Progenitor cell of endocrine pancreas (in vitro differentiated cells): ENCODE measurements around the gene CPEB3. TPM values are rescaled to one million over a fixed set of nuclear protein-coding genes. Genes with fewer than 3 reads are reported as not detected.

Experiments
- DNase-seq: peaks from one replicate; pipeline ENCODE4 v3.0.0; 2021; ENCODE audit warnings: low spot score; ENCODE audit not compliant: unreplicated experiment
- H3K27ac Mint-ChIP-seq: 2 replicates; pipeline ENCODE4 v1.8.0; 2021; ENCODE audit warnings: mild to moderate bottlenecking, moderate library complexity, mixed read lengths
- H3K27me3 Mint-ChIP-seq: 2 replicates; pipeline ENCODE4 v1.8.0; 2021; ENCODE audit warnings: mixed read lengths
- H3K36me3 Mint-ChIP-seq: 2 replicates; pipeline ENCODE4 v1.8.0; 2022; ENCODE audit warnings: mixed read lengths; ENCODE audit not compliant: insufficient read depth
- H3K4me1 Mint-ChIP-seq: 2 replicates; pipeline ENCODE4 v1.8.0; 2021; ENCODE audit warnings: low read depth, mixed read lengths
- H3K4me3 Mint-ChIP-seq: 2 replicates; pipeline ENCODE4 v1.8.0; 2021; ENCODE audit warnings: low read depth, mild to moderate bottlenecking, moderate library complexity, mixed read lengths
- H3K9me3 Mint-ChIP-seq: 2 replicates; pipeline ENCODE4 v1.8.0; 2021; ENCODE audit warnings: low read depth, mixed read lengths
- total RNA-seq: library from RNA; stranded (reverse); gene quantifications from 2 replicates; pipeline ENCODE4 v1.2.1, GENCODE V29; 2021
- TF ChIP-seq, protein P1 (sequence below): fragments of 200-600 bp; sonication (generic); IDR thresholded peaks from one replicate; pipeline ENCODE4 v1.5.0; 2021; ENCODE audit warnings: antibody characterized with exemption, mild to moderate bottlenecking; ENCODE audit not compliant: unreplicated experiment

Gene CPEB3
- total RNA-seq, 1 donor from 2014 or later, result 2.1 TPM

DNA sequence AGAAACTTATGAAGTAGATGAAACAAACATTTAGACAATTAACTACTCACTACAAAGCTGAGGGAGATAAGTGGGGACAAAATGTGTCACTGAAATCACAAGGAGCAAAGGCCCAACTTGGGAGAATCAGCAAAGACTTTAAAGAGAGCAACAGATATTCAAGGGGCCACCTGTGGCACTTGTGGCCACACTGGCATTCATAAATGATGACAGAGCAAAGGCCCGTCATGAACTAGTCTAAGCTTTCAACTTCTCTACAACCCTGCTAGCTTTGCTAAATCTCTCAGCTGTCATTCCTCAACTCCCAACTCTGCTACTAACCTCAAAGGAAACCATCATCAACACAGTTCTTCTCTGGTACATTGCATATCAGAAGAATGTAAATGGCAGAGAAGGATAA lies 178.4 kb downstream of the CPEB3 start:
- Mint-ChIP-seq H3K4me3 (no peak overlapping the region), H3K27ac (no peak overlapping the region), H3K4me1 (peaks cover 4% of the 10 kb centered on the region), H3K9me3 (no peaks in the 10 kb centered on the region), H3K36me3 (no peaks in the 10 kb centered on the region), H3K27me3 (no peaks in the 10 kb centered on the region)
- TF ChIP-seq, protein P1, sequence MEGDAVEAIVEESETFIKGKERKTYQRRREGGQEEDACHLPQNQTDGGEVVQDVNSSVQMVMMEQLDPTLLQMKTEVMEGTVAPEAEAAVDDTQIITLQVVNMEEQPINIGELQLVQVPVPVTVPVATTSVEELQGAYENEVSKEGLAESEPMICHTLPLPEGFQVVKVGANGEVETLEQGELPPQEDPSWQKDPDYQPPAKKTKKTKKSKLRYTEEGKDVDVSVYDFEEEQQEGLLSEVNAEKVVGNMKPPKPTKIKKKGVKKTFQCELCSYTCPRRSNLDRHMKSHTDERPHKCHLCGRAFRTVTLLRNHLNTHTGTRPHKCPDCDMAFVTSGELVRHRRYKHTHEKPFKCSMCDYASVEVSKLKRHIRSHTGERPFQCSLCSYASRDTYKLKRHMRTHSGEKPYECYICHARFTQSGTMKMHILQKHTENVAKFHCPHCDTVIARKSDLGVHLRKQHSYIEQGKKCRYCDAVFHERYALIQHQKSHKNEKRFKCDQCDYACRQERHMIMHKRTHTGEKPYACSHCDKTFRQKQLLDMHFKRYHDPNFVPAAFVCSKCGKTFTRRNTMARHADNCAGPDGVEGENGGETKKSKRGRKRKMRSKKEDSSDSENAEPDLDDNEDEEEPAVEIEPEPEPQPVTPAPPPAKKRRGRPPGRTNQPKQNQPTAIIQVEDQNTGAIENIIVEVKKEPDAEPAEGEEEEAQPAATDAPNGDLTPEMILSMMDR, result no peak
- DNase-seq, result no peak

DNA sequence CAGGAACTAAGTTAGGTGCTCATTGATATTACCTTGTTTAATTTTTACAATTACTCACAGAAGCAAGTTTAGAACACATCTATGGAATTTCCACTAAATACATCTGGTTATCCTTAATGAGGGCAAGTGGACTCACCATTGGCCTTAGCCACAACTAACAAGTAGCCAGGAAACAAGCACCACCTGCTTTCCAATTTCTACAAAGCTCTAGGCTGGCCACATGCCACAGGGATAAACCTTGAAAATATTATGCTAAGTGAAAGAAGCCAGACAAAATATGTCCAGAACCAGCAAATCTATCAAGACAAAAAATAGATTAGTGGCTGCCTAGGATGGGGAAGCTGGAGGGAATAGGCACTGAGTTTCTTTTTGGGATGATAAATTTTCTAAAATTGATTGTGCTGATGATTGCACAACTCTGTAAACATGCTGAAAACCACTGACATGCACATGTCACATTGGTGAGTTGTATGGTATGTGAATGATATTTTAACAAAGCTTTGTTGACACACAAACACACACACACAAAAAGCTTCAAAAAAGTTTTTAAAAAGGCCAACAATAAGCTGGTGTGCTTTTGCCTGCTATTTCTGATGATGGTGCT lies 179.4 kb downstream of the CPEB3 start:
- no peak overlapping the region for H3K4me3 Mint-ChIP-seq
- no peak for DNase-seq
- H3K27me3 Mint-ChIP-seq, result no peaks in the 10 kb centered on the region
- TF ChIP-seq, protein P1, result no peak
- H3K4me1 Mint-ChIP-seq, result peaks cover 4% of the 10 kb centered on the region
- no peaks in the 10 kb centered on the region for H3K9me3 Mint-ChIP-seq
- H3K27ac Mint-ChIP-seq, result no peak overlapping the region
- H3K36me3 Mint-ChIP-seq, result no peaks in the 10 kb centered on the region

DNA sequence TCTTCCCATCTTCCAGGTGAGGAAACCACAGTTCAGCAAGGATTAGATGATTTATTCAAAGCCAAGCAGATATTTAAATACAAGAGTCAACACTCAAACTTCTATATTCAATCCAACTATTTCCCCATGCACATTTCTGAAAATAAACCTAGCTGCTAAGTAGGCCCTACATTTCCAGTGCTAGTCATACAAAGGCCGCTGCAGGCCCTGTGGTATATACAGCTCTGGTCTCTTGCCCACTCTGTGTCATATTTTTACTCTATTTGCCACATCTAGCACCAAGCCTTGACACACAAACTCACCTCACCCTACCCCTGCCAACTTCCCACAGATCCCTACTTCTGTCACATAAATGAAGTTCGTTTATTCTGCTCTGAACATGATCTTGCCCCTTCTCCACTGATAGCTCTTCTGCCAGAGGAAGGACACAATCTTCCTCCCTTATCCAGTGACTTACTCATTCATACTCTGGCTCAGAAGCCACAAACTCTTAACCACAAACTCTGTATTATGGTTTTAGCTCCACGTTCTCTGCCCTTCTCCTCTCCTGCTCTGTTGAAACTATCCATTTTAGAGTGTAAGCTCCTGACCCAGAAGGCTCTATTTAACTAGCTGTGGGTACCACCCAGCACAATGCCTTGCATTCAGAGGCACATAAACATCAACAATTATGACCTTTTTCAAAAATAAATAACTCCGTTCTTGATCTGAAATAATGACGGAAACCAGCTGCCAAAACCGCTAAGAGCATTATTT lies 180.7 kb downstream of the CPEB3 start:
- Mint-ChIP-seq H3K36me3 (no peaks in the 10 kb centered on the region), H3K4me1 (peaks cover 4% of the 10 kb centered on the region), H3K9me3 (no peaks in the 10 kb centered on the region), H3K4me3 (no peak overlapping the region), H3K27ac (no peak overlapping the region), H3K27me3 (no peaks in the 10 kb centered on the region)
- TF ChIP-seq, protein P1, result no peak
- no peak for DNase-seq

DNA sequence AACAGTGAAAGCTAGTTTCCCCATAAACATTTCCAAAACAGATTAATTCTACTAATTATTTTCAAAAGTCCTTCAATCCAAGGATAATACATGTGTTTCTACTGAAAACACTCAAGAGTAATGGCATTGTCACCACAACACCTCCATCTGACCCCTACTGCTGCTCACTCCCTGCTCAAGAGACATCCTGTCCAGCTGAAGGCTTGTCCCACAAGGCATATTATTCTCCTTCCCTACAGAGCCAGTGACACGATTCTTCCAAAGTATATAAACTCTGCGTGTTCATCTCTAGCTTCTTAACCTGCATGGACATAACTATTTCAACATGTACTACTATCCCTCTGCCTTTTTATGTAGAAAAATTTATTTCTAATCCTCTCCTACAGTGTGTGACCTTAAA lies 182.1 kb downstream of the CPEB3 start:
- no peak overlapping the region for H3K4me3 Mint-ChIP-seq
- H3K36me3 Mint-ChIP-seq, result no peaks in the 10 kb centered on the region
- H3K27me3 Mint-ChIP-seq, result no peaks in the 10 kb centered on the region
- no peak overlapping the region for H3K27ac Mint-ChIP-seq
- TF ChIP-seq, protein P1, result no peak
- H3K4me1 Mint-ChIP-seq, result no peaks in the 10 kb centered on the region
- no peaks in the 10 kb centered on the region for H3K9me3 Mint-ChIP-seq
- DNase-seq, result no peak

DNA sequence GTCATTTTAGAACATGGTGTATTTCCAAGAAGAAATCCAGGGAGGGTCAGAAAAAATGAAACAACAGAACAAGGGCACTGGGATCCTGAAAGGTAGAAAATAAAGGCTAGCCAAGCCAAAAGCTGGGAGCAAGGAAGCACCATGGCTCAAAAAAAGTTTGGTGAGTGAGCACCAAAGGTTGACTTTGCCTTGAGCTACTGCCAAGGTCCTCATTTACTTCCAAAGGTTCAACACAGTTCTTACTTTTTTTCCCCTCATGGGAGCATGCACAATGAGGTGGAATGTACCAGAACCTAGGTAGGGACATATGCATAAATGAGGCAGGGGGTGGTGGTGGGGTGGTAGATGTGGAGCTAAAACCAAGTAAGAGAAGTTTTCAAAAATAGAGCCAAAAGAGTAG lies 182.8 kb downstream of the CPEB3 start:
- Mint-ChIP-seq H3K4me3 (no peak overlapping the region), H3K36me3 (no peaks in the 10 kb centered on the region), H3K9me3 (no peaks in the 10 kb centered on the region), H3K27ac (no peak overlapping the region), H3K27me3 (no peaks in the 10 kb centered on the region), H3K4me1 (no peaks in the 10 kb centered on the region)
- TF ChIP-seq, protein P1, result no peak
- DNase-seq, result no peak
